ENCODE measurements around the gene TAF7.

DNA sequence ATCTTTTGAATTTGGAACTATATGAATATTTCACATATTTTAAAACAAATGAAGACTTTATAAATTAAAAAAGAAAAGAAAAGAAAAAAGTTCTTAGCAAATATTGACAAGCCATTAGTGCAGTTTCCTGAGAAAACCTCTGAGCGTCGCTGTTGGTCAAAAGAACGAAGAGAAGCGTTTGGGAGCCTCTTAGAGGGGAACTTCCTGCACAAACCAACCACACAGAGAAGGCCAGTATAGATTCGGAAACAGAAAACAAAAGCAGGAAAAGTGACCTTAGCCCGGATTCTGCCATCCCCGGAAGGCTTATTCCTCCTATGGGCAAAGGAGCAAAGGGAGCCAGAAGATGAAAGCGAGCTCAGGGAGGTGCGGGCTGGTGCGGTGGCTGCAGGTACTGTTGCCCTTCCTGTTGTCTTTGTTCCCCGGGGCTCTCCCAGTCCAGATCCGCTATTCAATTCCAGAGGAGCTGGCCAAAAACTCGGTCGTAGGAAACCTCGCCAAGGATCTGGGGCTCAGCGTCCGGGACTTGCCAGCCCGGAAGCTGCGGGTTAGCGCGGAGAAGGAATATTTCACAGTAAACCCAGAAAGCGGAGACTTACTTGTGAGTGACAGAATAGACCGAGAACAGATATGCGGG, 39.3 kb upstream of the TAF7 start, which contains the start of gene PCDHGB2:
- TF ChIP-seq EZH2phosphoT487 (IDR thresholded peaks at IDR 0.05; ENCODE audit: low read depth) = no peak
- TF ChIP-seq CTCF (IDR thresholded peaks at IDR 0.05; ENCODE audit: low read depth, low read length) = peak; percentile 53
